HepG2 (cell line): ENCODE measurements around the gene C1orf115. TPM values are rescaled to one million over a fixed set of nuclear protein-coding genes. Genes with fewer than 3 reads are reported as not detected.
A peak's percentile ranks its signal among the peaks of the same experiment; 100 is the strongest.

ENCODE experiments used
- BORCS8-MEF2B ChIP-seq: sonication (generic); formaldehyde crosslinking; IDR thresholded peaks from 2 replicates; pipeline ENCODE4 v1.8.0; 2022; ENCODE audit warnings: mild to moderate bottlenecking, missing genetic modification reagents
- EP300 ChIP-seq, 3 experiments: sonication (generic) in 1 of 3; formaldehyde crosslinking in 1 of 3; IDR thresholded peaks; 2 replicates each; pipeline versions ENCODE4 v1.5.1 to v1.6.1; 2011 to 2020; ENCODE audit warnings: low read depth in 2 of 3, low read length in 2 of 3, borderline replicate concordance in 1 of 3, improper control_type of control experiment in 1 of 3, mild to moderate bottlenecking in 1 of 3, missing genetic modification reagents in 1 of 3, moderate library complexity in 1 of 3
- MAFK ChIP-seq, 2 experiments: IDR thresholded peaks in 1 of 2; conservative IDR thresholded peaks in 1 of 2; 2 replicates each; pipeline ENCODE4 v1.6.1; 2011; ENCODE audit warnings: improper control_type of control experiment in 2 of 2, low read length in 2 of 2
- MTF1 ChIP-seq: sonication (generic); formaldehyde crosslinking; IDR thresholded peaks from 2 replicates; pipeline ENCODE4 v1.5.0; 2020; ENCODE audit warnings: missing genetic modification reagents
- NONO ChIP-seq, 2 experiments: fragments of 450-650 bp in 1 of 2; sonication (generic) in 1 of 2; formaldehyde crosslinking in 1 of 2; IDR thresholded peaks in 1 of 2; conservative IDR thresholded peaks in 1 of 2; 2 replicates each; pipeline versions ENCODE4 v1.6.1 to v1.8.0; 2017 to 2022; ENCODE audit warnings: mild to moderate bottlenecking in 1 of 2, missing genetic modification reagents in 1 of 2, moderate library complexity in 1 of 2
- NR2F6 ChIP-seq, 2 experiments: IDR thresholded peaks; 2 replicates each; pipeline ENCODE4 v1.6.1; 2016; ENCODE audit warnings: antibody characterized with exemption in 1 of 2, mild to moderate bottlenecking in 1 of 2
- NRL ChIP-seq: sonication (generic); formaldehyde crosslinking; IDR thresholded peaks from 2 replicates; pipeline ENCODE4 v1.5.0; 2020; ENCODE audit warnings: missing genetic modification reagents, mild to moderate bottlenecking, moderate library complexity, borderline replicate concordance
- PCBP2 ChIP-seq: fragments of 200-400 bp; formaldehyde crosslinking; optimal IDR thresholded peaks from 2 replicates; pipeline ENCODE3; 2018; ENCODE audit warnings: low read length, low read depth; ENCODE audit not compliant: poor library complexity, severe bottlenecking
- SP1 ChIP-seq, 2 experiments: fragments of 450-650 bp in 1 of 2; sonication (generic) in 1 of 2; formaldehyde crosslinking in 1 of 2; IDR thresholded peaks; 2 replicates each; pipeline versions ENCODE4 v1.4.0 to v1.6.1; 2016 to 2020; ENCODE audit warnings: missing genetic modification reagents in 1 of 2
- ZNF10 ChIP-seq: sonication (generic); formaldehyde crosslinking; IDR thresholded peaks from 2 replicates; pipeline ENCODE4 v1.4.0; 2020; ENCODE audit warnings: mild to moderate bottlenecking, low read depth, missing genetic modification reagents, borderline replicate concordance
- ZNF205 ChIP-seq: IDR thresholded peaks from 2 replicates; pipeline ENCODE4 v1.6.1; 2018; ENCODE audit warnings: missing biosample characterization, missing genetic modification reagents
- ZNF207 ChIP-seq: fragments of 450-650 bp; IDR thresholded peaks from 2 replicates; pipeline ENCODE4 v1.6.1; 2016; ENCODE audit warnings: antibody characterized with exemption, borderline replicate concordance
- ZNF24 ChIP-seq: fragments of 450-650 bp; IDR thresholded peaks from 2 replicates; pipeline ENCODE4 v1.6.1; 2017; ENCODE audit warnings: antibody characterized with exemption, mild to moderate bottlenecking
- ZNF460 ChIP-seq: sonication (generic); formaldehyde crosslinking; IDR thresholded peaks from 2 replicates; pipeline ENCODE4 v1.5.1; 2020; ENCODE audit warnings: missing genetic modification reagents, mild to moderate bottlenecking, borderline replicate concordance
- ZNF552 ChIP-seq: sonication (generic); formaldehyde crosslinking; IDR thresholded peaks from 2 replicates; pipeline ENCODE4 v1.9.0; 2022; ENCODE audit warnings: missing genetic modification reagents, mild to moderate bottlenecking, borderline replicate concordance
- ZNF713 ChIP-seq: sonication (generic); formaldehyde crosslinking; IDR thresholded peaks from 2 replicates; pipeline ENCODE4 v1.4.0; 2020; ENCODE audit warnings: mild to moderate bottlenecking, missing genetic modification reagents
- ZNF766 ChIP-seq: sonication (generic); formaldehyde crosslinking; IDR thresholded peaks from 2 replicates; pipeline ENCODE4 v1.5.0; 2020; ENCODE audit warnings: missing genetic modification reagents, borderline replicate concordance
- polyA plus RNA-seq, 8 experiments: library from polyadenylated mRNA; depleted of rRNA in 3 of 8; stranded (reverse) in 7 of 8; unstranded in 1 of 8; fragments of >200 nt; fragmentation: Illumina TruSeq in 4 of 8; extraction: Trizol in 4 of 8; gene quantifications; 2 replicates each; pipeline versions ENCODE4 v1.2.1 to v1.2.3, GENCODE V29; 2011 to 2016; ENCODE audit warnings: low read depth in 4 of 8, missing spikeins in 1 of 8, mixed read lengths in 1 of 8; ENCODE audit not compliant: insufficient read depth in 1 of 8
- total RNA-seq, 5 experiments: library from RNA; depleted of rRNA; stranded (reverse); fragments of >200 nt; fragmentation: Illumina TruSeq; extraction: Trizol; gene quantifications; 2 replicates each; pipeline ENCODE4 v1.2.3, GENCODE V29; 2016; ENCODE audit warnings: low read depth in 1 of 5
- TF ChIP-seq, protein P1 (sequence below): sonication (generic); formaldehyde crosslinking; IDR thresholded peaks from 2 replicates; pipeline ENCODE4 v1.9.0; 2021; ENCODE audit warnings: missing genetic modification reagents, borderline replicate concordance
- TF ChIP-seq, protein P2 (sequence below), 2 experiments: sonication (generic) in 1 of 2; formaldehyde crosslinking in 1 of 2; IDR thresholded peaks; 2 replicates each; pipeline versions ENCODE4 v1.5.1 to v1.6.1; 2011 to 2020; ENCODE audit warnings: borderline replicate concordance in 1 of 2, low read depth in 1 of 2, low read length in 1 of 2, mild to moderate bottlenecking in 1 of 2, missing genetic modification reagents in 1 of 2, moderate library complexity in 1 of 2
- TF ChIP-seq, protein P3 (sequence below): sonication (generic); formaldehyde crosslinking; IDR thresholded peaks from 2 replicates; pipeline ENCODE4 v1.4.0; 2020; ENCODE audit warnings: missing genetic modification reagents

C1orf115 gene
- total and polyA plus RNA-seq, 2 of the 13 experiments (the other 11 are each of a cell fraction or from before 2014, with no cell fraction given), result 25.2 to 85.9 TPM

DNA sequence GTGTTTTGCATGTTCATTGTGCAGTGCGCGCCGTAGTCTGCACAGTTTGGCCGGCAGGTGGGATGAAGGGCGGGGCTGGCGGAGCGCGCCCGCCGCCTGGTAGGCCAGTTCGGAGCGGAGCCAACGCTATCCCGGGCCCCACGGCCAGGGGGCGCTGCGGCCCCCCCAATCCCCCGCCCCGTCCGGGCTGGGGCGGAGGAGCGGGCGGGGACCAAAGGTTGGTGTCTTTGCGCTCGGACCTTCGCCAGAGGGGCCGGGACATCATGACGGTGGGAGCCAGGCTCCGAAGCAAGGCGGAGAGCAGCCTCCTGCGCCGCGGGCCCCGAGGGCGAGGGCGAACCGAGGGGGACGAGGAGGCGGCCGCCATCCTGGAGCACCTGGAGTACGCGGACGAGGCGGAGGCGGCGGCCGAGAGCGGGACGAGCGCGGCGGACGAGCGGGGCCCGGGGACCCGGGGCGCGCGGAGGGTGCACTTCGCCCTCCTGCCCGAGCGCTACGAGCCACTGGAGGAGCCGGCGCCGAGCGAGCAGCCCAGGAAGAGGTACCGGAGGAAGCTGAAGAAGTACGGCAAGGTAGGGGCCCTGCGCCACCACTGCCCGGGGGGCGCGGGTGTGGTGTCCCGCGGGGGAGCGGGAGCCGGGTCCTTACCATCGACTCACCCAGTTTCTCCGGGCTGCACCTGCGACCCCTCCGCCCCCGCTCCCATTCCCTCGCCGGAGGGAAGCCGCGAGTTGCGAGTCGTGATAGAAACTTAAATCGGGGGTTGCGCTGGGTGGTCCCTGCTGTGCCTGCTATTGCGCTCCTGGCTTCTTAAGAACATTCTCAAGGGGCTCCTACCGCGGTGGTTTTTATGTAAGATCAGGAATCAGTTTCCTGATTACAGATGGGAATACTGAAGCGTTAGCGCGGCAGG lies at the start of gene C1orf115 (continued):
- TF ChIP-seq ZNF10 (CRISPR knock-in tag) (no peak), ZNF460 (CRISPR knock-in tag) (no peak; the same call in 1 of the 2 replicates), BORCS8-MEF2B (CRISPR knock-in tag) (0 out of 2 replicates have a peak, but pooled peaks have one; percentile 41), ZNF24 (no peak), NONO (IDR thresholded peaks at IDR 0.05) (no peak), NONO (CRISPR knock-in tag; conservative IDR thresholded peaks at IDR 0.05) (peak; percentile 95), MAFK (conservative IDR thresholded peaks at IDR 0.05 in 1 of 2, IDR thresholded peaks at IDR 0.05 in 1 of 2; ENCODE audit: low read length in 2 of 2) (no peak), SP1 (IDR thresholded peaks at IDR 0.05) (no peak), SP1 (CRISPR knock-in tag; IDR thresholded peaks at IDR 0.05) (peak; percentile 77; the same call in 1 of the 2 replicates), NRL (CRISPR knock-in tag) (peak; percentile 64; the same call in 1 of the 2 replicates), MTF1 (CRISPR knock-in tag) (peak; percentile 95), ZNF713 (CRISPR knock-in tag) (0 out of 2 replicates have a peak, but pooled peaks have one; percentile 40), EP300 (IDR thresholded peaks at IDR 0.05; ENCODE audit: low read depth in 2 of 2, low read length in 2 of 2) (no peak; a peak in 1 of 4 replicates), EP300 (CRISPR knock-in tag; IDR thresholded peaks at IDR 0.05; ENCODE audit: borderline replicate concordance) (no peak; the same call in 1 of the 2 replicates), ZNF552 (CRISPR knock-in tag) (no peak), ZNF205 (CRISPR knock-in tag) (no peak; the same call in 1 of the 2 replicates), ZNF207 (no peak), NR2F6 (IDR thresholded peaks at IDR 0.05) (no peak), NR2F6 (CRISPR knock-in tag; IDR thresholded peaks at IDR 0.05) (peak; percentile 48; the same call in 1 of the 2 replicates), ZNF766 (CRISPR knock-in tag) (peak; percentile 74; the same call in 1 of the 2 replicates), PCBP2 (no peak)
- TF ChIP-seq, protein P1, sequence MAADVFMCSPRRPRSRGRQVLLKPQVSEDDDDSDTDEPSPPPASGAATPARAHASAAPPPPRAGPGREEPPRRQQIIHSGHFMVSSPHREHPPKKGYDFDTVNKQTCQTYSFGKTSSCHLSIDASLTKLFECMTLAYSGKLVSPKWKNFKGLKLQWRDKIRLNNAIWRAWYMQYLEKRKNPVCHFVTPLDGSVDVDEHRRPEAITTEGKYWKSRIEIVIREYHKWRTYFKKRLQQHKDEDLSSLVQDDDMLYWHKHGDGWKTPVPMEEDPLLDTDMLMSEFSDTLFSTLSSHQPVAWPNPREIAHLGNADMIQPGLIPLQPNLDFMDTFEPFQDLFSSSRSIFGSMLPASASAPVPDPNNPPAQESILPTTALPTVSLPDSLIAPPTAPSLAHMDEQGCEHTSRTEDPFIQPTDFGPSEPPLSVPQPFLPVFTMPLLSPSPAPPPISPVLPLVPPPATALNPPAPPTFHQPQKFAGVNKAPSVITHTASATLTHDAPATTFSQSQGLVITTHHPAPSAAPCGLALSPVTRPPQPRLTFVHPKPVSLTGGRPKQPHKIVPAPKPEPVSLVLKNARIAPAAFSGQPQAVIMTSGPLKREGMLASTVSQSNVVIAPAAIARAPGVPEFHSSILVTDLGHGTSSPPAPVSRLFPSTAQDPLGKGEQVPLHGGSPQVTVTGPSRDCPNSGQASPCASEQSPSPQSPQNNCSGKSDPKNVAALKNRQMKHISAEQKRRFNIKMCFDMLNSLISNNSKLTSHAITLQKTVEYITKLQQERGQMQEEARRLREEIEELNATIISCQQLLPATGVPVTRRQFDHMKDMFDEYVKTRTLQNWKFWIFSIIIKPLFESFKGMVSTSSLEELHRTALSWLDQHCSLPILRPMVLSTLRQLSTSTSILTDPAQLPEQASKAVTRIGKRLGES, result no peak
- TF ChIP-seq, protein P2, sequence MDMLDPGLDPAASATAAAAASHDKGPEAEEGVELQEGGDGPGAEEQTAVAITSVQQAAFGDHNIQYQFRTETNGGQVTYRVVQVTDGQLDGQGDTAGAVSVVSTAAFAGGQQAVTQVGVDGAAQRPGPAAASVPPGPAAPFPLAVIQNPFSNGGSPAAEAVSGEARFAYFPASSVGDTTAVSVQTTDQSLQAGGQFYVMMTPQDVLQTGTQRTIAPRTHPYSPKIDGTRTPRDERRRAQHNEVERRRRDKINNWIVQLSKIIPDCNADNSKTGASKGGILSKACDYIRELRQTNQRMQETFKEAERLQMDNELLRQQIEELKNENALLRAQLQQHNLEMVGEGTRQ (IDR thresholded peaks at IDR 0.05; ENCODE audit: low read depth, low read length), result no peak
- TF ChIP-seq, protein P2 (CRISPR knock-in tag; IDR thresholded peaks at IDR 0.05; ENCODE audit: borderline replicate concordance), result no peak
- TF ChIP-seq, protein P3, sequence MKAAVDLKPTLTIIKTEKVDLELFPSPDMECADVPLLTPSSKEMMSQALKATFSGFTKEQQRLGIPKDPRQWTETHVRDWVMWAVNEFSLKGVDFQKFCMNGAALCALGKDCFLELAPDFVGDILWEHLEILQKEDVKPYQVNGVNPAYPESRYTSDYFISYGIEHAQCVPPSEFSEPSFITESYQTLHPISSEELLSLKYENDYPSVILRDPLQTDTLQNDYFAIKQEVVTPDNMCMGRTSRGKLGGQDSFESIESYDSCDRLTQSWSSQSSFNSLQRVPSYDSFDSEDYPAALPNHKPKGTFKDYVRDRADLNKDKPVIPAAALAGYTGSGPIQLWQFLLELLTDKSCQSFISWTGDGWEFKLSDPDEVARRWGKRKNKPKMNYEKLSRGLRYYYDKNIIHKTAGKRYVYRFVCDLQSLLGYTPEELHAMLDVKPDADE (CRISPR knock-in tag), result no peak
